Measurements from ENCODE around the gene SKP1.
"Not testable (repeated sequence)": the region's sequence is repeated elsewhere in the genome, so short reads cannot be mapped to it uniquely, and the experiment has no call there.

SKP1 gene

GRCh38 chr5:134176511-134177368 is at the start of gene SKP1:
SKP1 (minus strand) TSS chr5:134176950; CDS start chr5:134174022, 2,928 bp downstream.
- ChIA-PET CTCF (interaction anchor here (1.0 to 1.9 kb wide), 5 partner anchors 12 to 137 kb away, joined by 4 to 9 read pairs (median 4); no protein-coding TSS in a partner anchor), POLR2A (interaction anchor here (0.5 to 2.6 kb wide), 22 partner anchors 8 to 669 kb away, joined by 3 to 15 read pairs (median 4); partner anchors contain the start of genes C5orf24 and PPP2CA)
- no peak for TF ChIP-seq CTCF (IDR thresholded peaks at IDR 0.05; ENCODE audit: control extremely low read depth, extremely low read depth, low read depth, missing control alignments)
- peak; percentile 92 for DNase-seq (ENCODE audit: extremely low spot score)

- no peak for TF ChIP-seq CTCF (IDR thresholded peaks at IDR 0.05; ENCODE audit: control extremely low read depth, extremely low read depth, low read depth, missing control alignments)
- CTCF ChIA-PET = interaction anchor here (0.8 to 3.1 kb wide), 13 partner anchors 12 to 361 kb away, joined by 3 to 24 read pairs (median 4); no protein-coding TSS in a partner anchor
- POLR2A ChIA-PET = interaction anchor here (0.6 to 3.1 kb wide), 6 partner anchors 9 to 144 kb away, joined by 3 to 15 read pairs (median 4); partner anchors contain the start of gene SKP1
Measured at GRCh38 chr5:134225780-134226440, 49.2 kb upstream of the SKP1 start, which contains the start of gene PPP2CA. PPP2CA (minus strand) TSS chr5:134226073; CDS start chr5:134225861, 212 bp downstream.

GRCh38 chr5:134224888-134225779 is 48.4 kb upstream of the SKP1 start:
- ChIA-PET POLR2A (interaction anchor here (1.0 to 3.1 kb wide), 6 partner anchors 8 to 145 kb away, joined by 3 to 15 read pairs (median 4); partner anchors contain the start of gene SKP1), CTCF (interaction anchor here (0.8 to 3.1 kb wide), 18 partner anchors 11 to 362 kb away, joined by 3 to 24 read pairs (median 4); no protein-coding TSS in a partner anchor)
- peak; percentile 63 for DNase-seq (ENCODE audit: extremely low spot score)
- TF ChIP-seq CTCF (IDR thresholded peaks at IDR 0.05; ENCODE audit: control extremely low read depth, extremely low read depth, low read depth, missing control alignments) = peak; percentile 10

More at GRCh38 chr5:134225780-134226440, 49.2 kb upstream of the SKP1 start, which contains the start of gene PPP2CA:
- DNase-seq (ENCODE audit: extremely low spot score) = peak; percentile 97

GRCh38 chr5:134223406-134224248 is 46.9 kb upstream of the SKP1 start:
- no peak for TF ChIP-seq CTCF (IDR thresholded peaks at IDR 0.05; ENCODE audit: control extremely low read depth, extremely low read depth, low read depth, missing control alignments)
- POLR2A ChIA-PET = no interaction called here
- DNase-seq (ENCODE audit: extremely low spot score) = no peak
- CTCF ChIA-PET = interaction anchor here (0.7 to 4.2 kb wide), 6 partner anchors 14 to 184 kb away, joined by 3 to 34 read pairs (median 9); no protein-coding TSS in a partner anchor

GRCh38 chr5:134221690-134222089 is 44.9 kb upstream of the SKP1 start:
- POLR2A ChIA-PET = interaction anchor here (0.5 to 0.7 kb wide), 3 partner anchors 45 to 424 kb away, joined by 5 to 6 read pairs (median 6); no protein-coding TSS in a partner anchor
- DNase-seq (ENCODE audit: extremely low spot score) = not testable (repeated sequence)
- CTCF ChIA-PET = interaction anchor here (1.2 to 4.2 kb wide), 5 partner anchors 9 to 182 kb away, joined by 3 to 34 read pairs (median 10); no protein-coding TSS in a partner anchor
